ENCODE measurements around the gene ANGPTL2. TPM values are rescaled to one million over a fixed set of nuclear protein-coding genes. Genes with fewer than 3 reads are reported as not detected.

Gene ANGPTL2
- total and polyA plus RNA-seq, 2 of the 4 experiments (the other 2 are of a cell fraction): 9.5 to 25.1 TPM

DNA sequence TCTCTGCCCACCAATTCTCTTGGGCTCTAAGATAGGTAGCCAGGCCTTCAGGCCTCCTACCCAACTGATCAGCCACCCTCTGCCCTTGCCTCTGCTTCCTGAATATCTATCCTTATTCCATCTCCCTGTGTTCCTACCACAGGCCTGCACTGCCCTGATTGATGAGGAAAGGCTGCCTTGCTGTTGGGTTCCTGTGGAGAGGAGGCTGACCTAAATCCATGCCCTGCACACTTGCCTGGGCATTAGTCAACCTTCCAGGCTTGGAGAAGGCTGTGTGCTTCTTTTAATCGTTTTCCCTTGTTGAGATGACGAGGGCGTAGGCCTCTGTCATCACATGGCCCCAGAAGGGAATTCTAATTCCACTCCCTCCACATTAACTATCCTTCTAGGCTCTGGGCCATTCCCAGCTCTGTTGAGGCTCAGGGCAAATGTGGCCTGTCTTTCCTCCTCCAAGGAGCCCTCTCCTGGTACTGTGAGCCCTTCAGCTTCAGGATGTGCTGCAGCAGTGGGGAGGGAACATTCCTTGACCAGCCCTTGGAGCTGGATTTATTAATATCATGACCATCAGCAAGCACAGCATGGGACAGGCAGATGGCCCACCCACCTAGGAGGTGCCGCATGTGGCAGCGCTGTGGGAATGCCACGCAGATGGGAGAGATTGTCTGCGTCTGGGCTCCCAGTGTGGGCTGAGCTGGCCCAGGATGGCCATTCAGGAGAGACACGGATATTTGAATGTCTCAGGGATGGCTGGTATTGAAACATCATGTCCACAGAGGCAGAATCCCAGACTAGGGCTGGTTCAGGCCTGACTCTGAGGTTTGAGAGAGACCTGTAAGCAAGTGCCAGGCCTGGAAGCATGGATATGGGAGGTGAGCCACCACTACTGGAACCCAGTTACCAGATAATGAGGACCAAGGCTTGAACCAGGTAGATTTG is 40.9 kb downstream of the ANGPTL2 start:
- Histone ChIP-seq H2AFZ (replicated peaks; ENCODE audit: low read length, poor library complexity) (no peak overlapping the region), H3K14ac (replicated peaks; ENCODE audit: low read depth, low read length) (no peak overlapping the region), H2AK9ac (replicated peaks; ENCODE audit: low read depth, low read length, poor library complexity) (no peak overlapping the region), H3K9me1 (ENCODE audit: insufficient read depth, low read length) (0 out of 2 replicates have a peak, but pooled peaks cover 2% of the 10 kb centered on the region), H3K4me1 (ENCODE audit: control insufficient read depth, insufficient read depth, low read length) (peaks cover 10% of the 10 kb centered on the region), H4K91ac (ENCODE audit: insufficient read depth, low read depth, low read length) (no peak overlapping the region), H3K23ac (ENCODE audit: low read depth, low read length) (no peak overlapping the region), H3K4me2 (ENCODE audit: low read depth, low read length) (no peak overlapping the region), H2BK5ac (ENCODE audit: low read depth, low read length, poor library complexity, severe bottlenecking) (no peak overlapping the region), H3K9ac (ENCODE audit: low read depth, low read length) (no peak overlapping the region), H3K56ac (ENCODE audit: extremely low read depth, insufficient read depth, low read length) (no peak overlapping the region), H4K20me1 (ENCODE audit: insufficient read depth, low read length) (no peaks in the 10 kb centered on the region), H4K5ac (ENCODE audit: low read depth, low read length) (no peak overlapping the region), H3K9me3 (ENCODE audit: control insufficient read depth, insufficient read depth, low read length) (0 out of 2 replicates have a peak, but pooled peaks cover 2% of the 10 kb centered on the region), H3K36me3 (ENCODE audit: control insufficient read depth, insufficient read depth, low read length) (no peaks in the 10 kb centered on the region), H3K18ac (ENCODE audit: low read depth, low read length) (no peak overlapping the region), H2BK15ac (ENCODE audit: low read depth, low read length) (no peak overlapping the region), H4K8ac (ENCODE audit: low read depth in 2 of 2, low read length in 2 of 2) (no peak overlapping the region), H3K4ac (ENCODE audit: low read depth, low read length) (no peak overlapping the region), H3K27ac (ENCODE audit: insufficient read depth, low read length) (no peak overlapping the region), H2BK20ac (ENCODE audit: low read depth, low read length) (no peak overlapping the region), H3K4me3 (ENCODE audit: insufficient read depth, low read depth, low read length) (no peak overlapping the region), H3K27me3 (ENCODE audit: control insufficient read depth, insufficient read depth, low read length) (no peaks in the 10 kb centered on the region), H2BK120ac (ENCODE audit: low read depth, low read length) (no peak overlapping the region), H3K79me1 (ENCODE audit: low read depth in 1 of 2, low read length in 2 of 2) (no peaks in the 10 kb centered on the region), H2AK5ac (ENCODE audit: low read depth, low read length) (no peak overlapping the region)
- dilution Hi-C loops (cut with HindIII; ENCODE audit: low sequenced_read_pairs, unreplicated experiment): no loop called here
- ATAC-seq (ENCODE audit: low read depth) (no peak), DNase-seq (no peak)
- in situ Hi-C loops (cut with MboI; ENCODE audit: low sequenced_read_pairs): no loop called here
- POLR2A ChIA-PET (ENCODE audit: unreplicated experiment): no interaction called here
- no TSS peak for BruUV-seq (replicated peaks)
- TF ChIP-seq, protein P1, sequence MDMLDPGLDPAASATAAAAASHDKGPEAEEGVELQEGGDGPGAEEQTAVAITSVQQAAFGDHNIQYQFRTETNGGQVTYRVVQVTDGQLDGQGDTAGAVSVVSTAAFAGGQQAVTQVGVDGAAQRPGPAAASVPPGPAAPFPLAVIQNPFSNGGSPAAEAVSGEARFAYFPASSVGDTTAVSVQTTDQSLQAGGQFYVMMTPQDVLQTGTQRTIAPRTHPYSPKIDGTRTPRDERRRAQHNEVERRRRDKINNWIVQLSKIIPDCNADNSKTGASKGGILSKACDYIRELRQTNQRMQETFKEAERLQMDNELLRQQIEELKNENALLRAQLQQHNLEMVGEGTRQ (IDR thresholded peaks at IDR 0.05; ENCODE audit: low read depth, low read length): no peak
- TF ChIP-seq CEBPB (IDR thresholded peaks at IDR 0.05; ENCODE audit: low read depth, low read length) (no peak), NFE2L2 (IDR thresholded peaks at IDR 0.05; ENCODE audit: low read depth, low read length) (no peak), MXI1 (IDR thresholded peaks at IDR 0.05; ENCODE audit: borderline replicate concordance, low read depth, low read length) (no peak), FOS (IDR thresholded peaks at IDR 0.05; ENCODE audit: low read depth, low read length) (no peak), RFX5 (IDR thresholded peaks at IDR 0.05; ENCODE audit: low read depth, low read length) (no peak), CHD1 (IDR thresholded peaks at IDR 0.05; ENCODE audit: low read depth, low read length) (no peak), SMC3 (IDR thresholded peaks at IDR 0.05; ENCODE audit: low read depth, low read length) (no peak)
- TF ChIP-seq, protein P2, sequence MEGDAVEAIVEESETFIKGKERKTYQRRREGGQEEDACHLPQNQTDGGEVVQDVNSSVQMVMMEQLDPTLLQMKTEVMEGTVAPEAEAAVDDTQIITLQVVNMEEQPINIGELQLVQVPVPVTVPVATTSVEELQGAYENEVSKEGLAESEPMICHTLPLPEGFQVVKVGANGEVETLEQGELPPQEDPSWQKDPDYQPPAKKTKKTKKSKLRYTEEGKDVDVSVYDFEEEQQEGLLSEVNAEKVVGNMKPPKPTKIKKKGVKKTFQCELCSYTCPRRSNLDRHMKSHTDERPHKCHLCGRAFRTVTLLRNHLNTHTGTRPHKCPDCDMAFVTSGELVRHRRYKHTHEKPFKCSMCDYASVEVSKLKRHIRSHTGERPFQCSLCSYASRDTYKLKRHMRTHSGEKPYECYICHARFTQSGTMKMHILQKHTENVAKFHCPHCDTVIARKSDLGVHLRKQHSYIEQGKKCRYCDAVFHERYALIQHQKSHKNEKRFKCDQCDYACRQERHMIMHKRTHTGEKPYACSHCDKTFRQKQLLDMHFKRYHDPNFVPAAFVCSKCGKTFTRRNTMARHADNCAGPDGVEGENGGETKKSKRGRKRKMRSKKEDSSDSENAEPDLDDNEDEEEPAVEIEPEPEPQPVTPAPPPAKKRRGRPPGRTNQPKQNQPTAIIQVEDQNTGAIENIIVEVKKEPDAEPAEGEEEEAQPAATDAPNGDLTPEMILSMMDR (conservative IDR thresholded peaks at IDR 0.05; ENCODE audit: low read depth, low read length): no peak
- TF ChIP-seq, protein P3, sequence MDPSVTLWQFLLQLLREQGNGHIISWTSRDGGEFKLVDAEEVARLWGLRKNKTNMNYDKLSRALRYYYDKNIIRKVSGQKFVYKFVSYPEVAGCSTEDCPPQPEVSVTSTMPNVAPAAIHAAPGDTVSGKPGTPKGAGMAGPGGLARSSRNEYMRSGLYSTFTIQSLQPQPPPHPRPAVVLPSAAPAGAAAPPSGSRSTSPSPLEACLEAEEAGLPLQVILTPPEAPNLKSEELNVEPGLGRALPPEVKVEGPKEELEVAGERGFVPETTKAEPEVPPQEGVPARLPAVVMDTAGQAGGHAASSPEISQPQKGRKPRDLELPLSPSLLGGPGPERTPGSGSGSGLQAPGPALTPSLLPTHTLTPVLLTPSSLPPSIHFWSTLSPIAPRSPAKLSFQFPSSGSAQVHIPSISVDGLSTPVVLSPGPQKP (IDR thresholded peaks at IDR 0.05; ENCODE audit: borderline replicate concordance, low read depth, low read length): no peak
- 90% methylated on average over 2 of the region's 8 CpGs; no CpG with 5 or more reads in 1 of the 2 experiments for WGBS, 2 experiments (ENCODE audit: extremely low coverage in 2 of 2, insufficient read length in 1 of 2)
- intact Hi-C loops (cut with micrococcal nuclease): no loop called here
- CTCF ChIA-PET: no interaction called here
